GM18873 (cell line): ENCODE data around the gene AFTPH.
A peak's percentile ranks its signal among the peaks of the same experiment; 100 is the strongest.

Experiments
- ATAC-seq: cut with Tn5 transposase; IDR thresholded peaks from one replicate; pipeline ENCODE4 v1.9.1; 2021; ENCODE audit warnings: mild to moderate bottlenecking, moderate library complexity, moderate number of reproducible peaks; ENCODE audit not compliant: unreplicated experiment, low FRiP score

Gene AFTPH

GRCh38 chr2:64523666-64524603 lies at the start of gene AFTPH:
TSS of gene AFTPH (plus strand) at chr2:64524328. CDS start at chr2:64551475, 27,147 bp downstream.
- ATAC-seq: peak; percentile 80

- no peak for ATAC-seq
These were observed 49.5 kb upstream of the AFTPH start for GRCh38 chr2:64474636-64475035.

GRCh38 chr2:64477037-64477436 lies 47.1 kb upstream of the AFTPH start:
- no peak for ATAC-seq

- no peak for ATAC-seq
These were observed 46.1 kb upstream of the AFTPH start for GRCh38 chr2:64477979-64478378.

GRCh38 chr2:64478502-64479230 lies 45.5 kb upstream of the AFTPH start:
- ATAC-seq: no peak

GRCh38 chr2:64479259-64480117 lies 44.6 kb upstream of the AFTPH start:
- ATAC-seq: no peak

- ATAC-seq: no peak
These were observed 42.5 kb upstream of the AFTPH start for GRCh38 chr2:64481665-64482064.

- no peak for ATAC-seq
These were observed 41.9 kb upstream of the AFTPH start for GRCh38 chr2:64482243-64482642.

- no peak for ATAC-seq
These were observed 41.2 kb upstream of the AFTPH start for GRCh38 chr2:64482765-64483504.

- ATAC-seq: no peak
These were observed 38.8 kb upstream of the AFTPH start for GRCh38 chr2:64485331-64485730.

GRCh38 chr2:64485961-64486360 lies 38.2 kb upstream of the AFTPH start:
- no peak for ATAC-seq

GRCh38 chr2:64487256-64488049 lies 36.7 kb upstream of the AFTPH start:
- no peak for ATAC-seq

GRCh38 chr2:64488050-64488974 lies 35.8 kb upstream of the AFTPH start:
- ATAC-seq: no peak

GRCh38 chr2:64489081-64489751 lies 34.9 kb upstream of the AFTPH start:
- no peak for ATAC-seq

- ATAC-seq: no peak
These were observed 32.7 kb upstream of the AFTPH start for GRCh38 chr2:64491426-64491825.

GRCh38 chr2:64492272-64492671 lies 31.9 kb upstream of the AFTPH start:
- no peak for ATAC-seq

GRCh38 chr2:64492821-64493220 lies 31.3 kb upstream of the AFTPH start:
- ATAC-seq: no peak

GRCh38 chr2:64493788-64494187 lies 30.3 kb upstream of the AFTPH start:
- no peak for ATAC-seq
